LNCAP (cell line): ENCODE results near the gene ZNF423.

Experiments used
- TF ChIP-seq, protein P1 (sequence below): fragments of 450-650 bp; IDR thresholded peaks from 2 replicates; pipeline ENCODE4 v1.5.1; 2017; ENCODE audit warnings: mild to moderate bottlenecking

Gene ZNF423

GRCh38 chr16:49890876-49891275 lies 35.0 kb upstream of the ZNF423 start:
- TF ChIP-seq, protein P1, sequence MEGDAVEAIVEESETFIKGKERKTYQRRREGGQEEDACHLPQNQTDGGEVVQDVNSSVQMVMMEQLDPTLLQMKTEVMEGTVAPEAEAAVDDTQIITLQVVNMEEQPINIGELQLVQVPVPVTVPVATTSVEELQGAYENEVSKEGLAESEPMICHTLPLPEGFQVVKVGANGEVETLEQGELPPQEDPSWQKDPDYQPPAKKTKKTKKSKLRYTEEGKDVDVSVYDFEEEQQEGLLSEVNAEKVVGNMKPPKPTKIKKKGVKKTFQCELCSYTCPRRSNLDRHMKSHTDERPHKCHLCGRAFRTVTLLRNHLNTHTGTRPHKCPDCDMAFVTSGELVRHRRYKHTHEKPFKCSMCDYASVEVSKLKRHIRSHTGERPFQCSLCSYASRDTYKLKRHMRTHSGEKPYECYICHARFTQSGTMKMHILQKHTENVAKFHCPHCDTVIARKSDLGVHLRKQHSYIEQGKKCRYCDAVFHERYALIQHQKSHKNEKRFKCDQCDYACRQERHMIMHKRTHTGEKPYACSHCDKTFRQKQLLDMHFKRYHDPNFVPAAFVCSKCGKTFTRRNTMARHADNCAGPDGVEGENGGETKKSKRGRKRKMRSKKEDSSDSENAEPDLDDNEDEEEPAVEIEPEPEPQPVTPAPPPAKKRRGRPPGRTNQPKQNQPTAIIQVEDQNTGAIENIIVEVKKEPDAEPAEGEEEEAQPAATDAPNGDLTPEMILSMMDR = no peak

GRCh38 chr16:49889725-49890397 lies 33.9 kb upstream of the ZNF423 start:
- TF ChIP-seq, protein P1 = no peak

DNA sequence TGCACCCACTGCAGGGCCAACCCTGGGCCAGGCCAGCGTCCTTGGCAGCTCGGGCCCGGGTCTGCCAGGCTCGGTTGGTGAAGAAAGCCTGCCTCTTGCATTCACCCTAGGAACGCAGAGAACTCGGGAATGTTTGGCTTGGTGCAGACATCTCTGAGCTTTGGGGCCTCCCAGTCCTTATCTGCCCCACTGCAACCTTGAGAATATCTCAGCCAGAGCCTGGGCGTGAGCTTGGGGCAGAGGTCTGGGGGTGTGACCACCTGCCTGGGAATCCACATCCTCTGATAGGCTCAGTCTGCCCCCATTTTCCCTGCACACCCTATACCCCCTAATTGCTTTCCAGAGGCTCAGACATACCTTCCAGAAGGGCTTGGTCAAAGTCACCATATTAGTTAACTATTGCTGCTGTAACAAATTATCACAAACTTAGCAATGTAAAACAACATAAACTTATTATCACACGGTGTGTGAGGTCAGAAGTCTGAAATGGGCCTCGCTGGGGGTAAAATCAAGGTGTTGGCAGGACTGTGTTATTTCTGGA lies 30.7 kb upstream of the ZNF423 start:
- TF ChIP-seq, protein P1 = no peak

GRCh38 chr16:49884033-49885015 lies 28.4 kb upstream of the ZNF423 start:
- TF ChIP-seq, protein P1 = no peak

DNA sequence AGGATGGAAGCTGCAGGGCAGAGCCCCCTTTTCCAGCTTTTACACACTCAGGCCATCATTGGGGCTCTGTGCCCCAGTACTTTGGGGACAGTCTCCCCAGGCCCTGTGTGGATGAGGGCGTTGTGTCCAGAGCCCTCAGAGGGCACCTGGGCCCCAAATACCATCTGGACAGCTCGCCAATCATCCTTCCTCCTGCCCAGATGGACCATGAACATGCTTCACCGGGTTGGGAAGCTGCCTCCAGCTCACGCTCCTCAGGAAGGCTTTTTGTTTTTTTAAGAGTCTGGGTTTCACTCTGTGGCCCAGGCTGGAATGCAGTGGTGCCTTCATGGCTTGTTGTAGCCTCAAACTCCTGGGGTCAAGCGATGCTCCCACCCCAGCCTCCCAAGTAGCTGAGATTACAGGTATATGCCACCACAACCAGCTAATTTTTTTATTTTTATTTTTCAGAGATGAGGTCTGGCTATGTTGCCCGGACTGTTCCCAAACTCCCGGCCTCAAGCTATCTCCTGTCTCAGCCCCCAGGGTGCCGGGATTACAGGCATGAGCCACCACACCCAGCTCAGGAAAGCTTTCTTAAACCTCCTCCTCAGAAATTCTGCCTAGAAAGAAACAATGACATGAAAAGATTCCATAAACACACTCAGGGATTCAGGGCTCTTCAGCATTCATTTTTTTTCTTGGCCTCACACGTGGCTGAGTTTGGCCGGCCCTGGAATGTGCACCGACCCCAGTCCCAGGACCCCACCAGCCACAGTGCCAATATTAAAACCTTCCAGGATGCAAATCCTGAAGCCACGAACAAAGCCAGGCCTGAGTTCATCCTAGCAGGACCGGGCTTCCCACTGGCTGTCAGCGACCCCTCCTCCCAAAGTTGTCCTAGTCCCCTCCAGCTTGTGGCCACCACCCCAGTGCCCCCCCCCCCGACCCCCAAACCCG lies 27.4 kb upstream of the ZNF423 start:
- TF ChIP-seq, protein P1 = no peak

- TF ChIP-seq, protein P1 = no peak
These were observed 26.0 kb upstream of the ZNF423 start for GRCh38 chr16:49881890-49882289.

- TF ChIP-seq, protein P1 = peak; percentile 83
These were observed 20.8 kb upstream of the ZNF423 start for GRCh38 chr16:49876716-49877129.
